OCI-LY7 (cell line): ENCODE measurements around the gene HDAC9. TPM values are rescaled to one million over a fixed set of nuclear protein-coding genes. Genes with fewer than 3 reads are reported as not detected.
A peak's percentile ranks its signal among the peaks of the same experiment; 100 is the strongest.

Experiments used
- BruUV-seq: library from RNA; stranded (reverse); fragments of 400-500 nt; replicated peaks from 2 replicates; lab custom pipeline; 2021; lab: Mats Ljungman, UMichigan
- CTCF ChIA-PET: fragments of 300-600 bp; sonication (Branson Sonifier 250); formaldehyde crosslinking; loops from one replicate; lab custom pipeline; 2022; ENCODE audit warnings: antibody characterized with exemption; ENCODE audit not compliant: unreplicated experiment; lab: Charles Lee
- POLR2A ChIA-PET: fragments of 300-600 bp; sonication (Branson Sonifier 250); formaldehyde crosslinking; loops from one replicate; lab custom pipeline; 2022; ENCODE audit warnings: antibody characterized with exemption; lab: Charles Lee
- DNase-seq: peaks from one replicate; pipeline ENCODE4 v3.0.0-alpha.2; 2015; ENCODE audit warnings: low spot score
- H2AFZ ChIP-seq: fragments of 200-600 bp; sonication (generic), shearing (Covaris generic); 2 replicates; pipeline ENCODE4 v1.6.1; 2014; ENCODE audit warnings: mild to moderate bottlenecking, antibody characterized with exemption, low read length, moderate library complexity
- H3K27ac ChIP-seq: fragments of 200-600 bp; sonication (generic); 2 replicates; pipeline ENCODE4 v1.5.1; 2014; ENCODE audit warnings: mixed run types, low read depth, mild to moderate bottlenecking, moderate library complexity, low read length, inconsistent platforms; ENCODE audit not compliant: poor library complexity, severe bottlenecking
- H3K36me3 ChIP-seq: fragments of 200-600 bp; sonication (generic); 2 replicates; pipeline ENCODE4 v1.6.1; 2014; ENCODE audit warnings: mild to moderate bottlenecking, antibody characterized with exemption, low read length, moderate library complexity, mixed read lengths; ENCODE audit not compliant: insufficient read depth
- H3K4me1 ChIP-seq: fragments of 200-600 bp; sonication (generic); 2 replicates; pipeline ENCODE4 v1.5.1; 2014; ENCODE audit warnings: mild to moderate bottlenecking, low read length; ENCODE audit not compliant: insufficient read depth, poor library complexity, severe bottlenecking
- H3K4me2 ChIP-seq: fragments of 200-600 bp; sonication (generic); 2 replicates; pipeline ENCODE4 v1.6.1; 2014; ENCODE audit warnings: mild to moderate bottlenecking, low read length
- H3K4me3 ChIP-seq: fragments of 200-600 bp; sonication (generic); 2 replicates; pipeline ENCODE4 v1.5.1; 2014; ENCODE audit warnings: mild to moderate bottlenecking, low read depth, low read length; ENCODE audit not compliant: poor library complexity, severe bottlenecking
- H3K79me2 ChIP-seq: fragments of 200-600 bp; sonication (generic); 2 replicates; pipeline ENCODE4 v1.6.1; 2016; ENCODE audit warnings: low read depth, mild to moderate bottlenecking, low read length, moderate library complexity, mixed read lengths; ENCODE audit not compliant: insufficient read depth
- H3K9me2 ChIP-seq: fragments of 200-600 bp; sonication (generic); 2 replicates; pipeline ENCODE4 v1.6.1; 2016; ENCODE audit warnings: mild to moderate bottlenecking, low read length, mixed read lengths; ENCODE audit not compliant: insufficient read depth
- H3K9me3 ChIP-seq: fragments of 200-600 bp; sonication (generic); 2 replicates; pipeline ENCODE4 v1.6.1; 2014; ENCODE audit warnings: mild to moderate bottlenecking, mixed run types, low read length, mixed read lengths
- H4K20me1 ChIP-seq: fragments of 200-600 bp; sonication (generic); 2 replicates; pipeline ENCODE4 v1.6.1; 2014; ENCODE audit warnings: mild to moderate bottlenecking, antibody characterized with exemption, low read length, moderate library complexity, mixed read lengths; ENCODE audit not compliant: insufficient read depth
- EZH2phosphoT487 ChIP-seq: fragments of 200-600 bp; sonication (generic); IDR thresholded peaks from 2 replicates; pipeline ENCODE4 v1.6.1; 2018; ENCODE audit warnings: low read depth, borderline replicate concordance, mild to moderate bottlenecking, mixed run types, antibody characterized with exemption, low read length, moderate library complexity, mixed read lengths
- intact Hi-C: fragments of 100-400 bp; cut with micrococcal nuclease; formaldehyde crosslinking; loops from one replicate; pipeline ENCODE4 v1.10.0; 2022; ENCODE audit not compliant: unreplicated experiment
- total RNA-seq, 2 experiments: library from RNA; depleted of rRNA in 1 of 2; stranded (reverse); fragments of >200 nt in 1 of 2; shearing (Covaris generic) in 1 of 2; gene quantifications; 2 replicates each; pipeline ENCODE4 v1.2.3, GENCODE V29; 2014 to 2022
- TF ChIP-seq, protein P1 (sequence below): fragments of 200-600 bp; sonication (generic); conservative IDR thresholded peaks from 2 replicates; pipeline ENCODE4 v1.5.1; 2014; ENCODE audit warnings: mild to moderate bottlenecking, antibody characterized with exemption, low read length, moderate library complexity, mixed read lengths

Gene HDAC9
- total RNA-seq, 2 experiments from 2014 or later: 58.8 to 91.7 TPM

DNA sequence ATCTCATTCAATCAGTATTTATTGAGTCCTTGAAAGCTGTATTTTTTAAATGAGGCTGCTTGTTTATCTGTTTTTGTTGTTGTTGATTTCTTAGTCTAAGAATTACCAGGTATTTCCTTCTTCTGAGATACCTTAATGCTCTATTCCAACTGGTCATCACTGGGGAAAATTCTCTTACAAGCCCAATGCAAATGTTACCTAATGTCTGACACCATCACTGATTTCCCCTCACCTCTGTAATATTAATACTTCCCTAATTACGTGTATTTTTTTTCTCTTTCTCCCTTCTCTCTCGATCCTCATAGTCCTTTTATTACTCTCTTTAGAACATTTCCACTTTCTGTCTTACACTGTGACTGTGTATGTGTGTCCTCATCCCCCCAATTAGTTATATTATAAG lies 13.9 kb downstream of the HDAC9 start:
- no peaks in the 10 kb centered on the region for H3K9me2 ChIP-seq
- peaks cover 89% of the 10 kb centered on the region for H3K4me1 ChIP-seq
- CTCF ChIA-PET: interaction anchor here (0.8 to 1.6 kb wide), 5 partner anchors 9 to 28 kb away, joined by 3 to 6 read pairs (median 3); partner anchors contain the start of gene HDAC9
- no peak for TF ChIP-seq EZH2phosphoT487
- TF ChIP-seq, protein P1, sequence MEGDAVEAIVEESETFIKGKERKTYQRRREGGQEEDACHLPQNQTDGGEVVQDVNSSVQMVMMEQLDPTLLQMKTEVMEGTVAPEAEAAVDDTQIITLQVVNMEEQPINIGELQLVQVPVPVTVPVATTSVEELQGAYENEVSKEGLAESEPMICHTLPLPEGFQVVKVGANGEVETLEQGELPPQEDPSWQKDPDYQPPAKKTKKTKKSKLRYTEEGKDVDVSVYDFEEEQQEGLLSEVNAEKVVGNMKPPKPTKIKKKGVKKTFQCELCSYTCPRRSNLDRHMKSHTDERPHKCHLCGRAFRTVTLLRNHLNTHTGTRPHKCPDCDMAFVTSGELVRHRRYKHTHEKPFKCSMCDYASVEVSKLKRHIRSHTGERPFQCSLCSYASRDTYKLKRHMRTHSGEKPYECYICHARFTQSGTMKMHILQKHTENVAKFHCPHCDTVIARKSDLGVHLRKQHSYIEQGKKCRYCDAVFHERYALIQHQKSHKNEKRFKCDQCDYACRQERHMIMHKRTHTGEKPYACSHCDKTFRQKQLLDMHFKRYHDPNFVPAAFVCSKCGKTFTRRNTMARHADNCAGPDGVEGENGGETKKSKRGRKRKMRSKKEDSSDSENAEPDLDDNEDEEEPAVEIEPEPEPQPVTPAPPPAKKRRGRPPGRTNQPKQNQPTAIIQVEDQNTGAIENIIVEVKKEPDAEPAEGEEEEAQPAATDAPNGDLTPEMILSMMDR: no peak
- peak overlapping the region; percentile 1; the same call in 1 of the 2 replicates for H2AFZ ChIP-seq
- H4K20me1 ChIP-seq: no peaks in the 10 kb centered on the region
- H3K9me3 ChIP-seq: no peaks in the 10 kb centered on the region
- H3K36me3 ChIP-seq: peaks cover 4% of the 10 kb centered on the region
- H3K4me3 ChIP-seq: peak overlapping the region; percentile 45
- BruUV-seq: no TSS peak
- no peak for DNase-seq
- POLR2A ChIA-PET: interaction anchor here (1.0 to 18.1 kb wide), 9 partner anchors 8 to 62 kb away, joined by 3 to 532 read pairs (median 9); partner anchors contain the start of gene HDAC9
- H3K4me2 ChIP-seq: peak overlapping the region; percentile 66
- peaks cover 98% of the 10 kb centered on the region for H3K79me2 ChIP-seq
- peak overlapping the region; percentile 32 for H3K27ac ChIP-seq
- intact Hi-C loops: no loop called here

DNA sequence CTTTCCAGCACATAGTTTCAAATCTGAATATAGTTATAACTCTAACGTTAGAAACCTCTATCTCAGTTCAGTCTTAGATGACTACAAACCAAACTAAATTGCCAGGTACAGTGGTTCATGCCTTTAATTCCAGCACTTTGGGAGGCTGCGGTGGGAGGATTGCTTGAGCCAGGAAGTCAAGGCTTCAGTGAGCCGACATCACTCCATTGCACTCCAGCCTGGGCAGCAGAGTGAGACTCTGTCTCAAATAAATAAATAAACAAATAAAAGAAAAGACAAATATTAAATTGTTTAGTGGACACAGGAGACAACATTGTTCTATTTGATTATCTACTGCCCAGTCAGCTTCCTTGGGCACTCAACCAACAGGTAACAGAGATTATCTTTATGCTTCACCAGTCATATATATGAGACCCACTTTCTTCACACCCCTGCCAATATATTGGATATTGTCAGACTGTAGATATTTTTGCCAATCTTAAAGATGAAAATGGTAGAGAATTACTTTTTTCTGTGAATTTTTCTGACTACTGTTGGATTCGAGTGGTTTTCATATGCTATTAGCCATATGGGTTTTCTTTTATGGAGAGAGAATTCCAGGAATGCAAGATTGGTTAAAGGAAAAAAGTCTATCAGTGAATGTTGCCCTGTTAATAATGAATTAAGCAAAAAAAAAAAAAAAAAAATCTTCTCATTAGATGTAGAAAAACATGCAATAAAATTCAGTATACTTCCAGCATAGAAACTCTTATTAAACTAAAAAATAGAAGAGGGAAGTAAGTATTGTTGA lies 16.0 kb downstream of the HDAC9 start:
- peaks cover 88% of the 10 kb centered on the region for H3K4me1 ChIP-seq
- peaks cover 98% of the 10 kb centered on the region for H3K79me2 ChIP-seq
- no peak overlapping the region for H2AFZ ChIP-seq
- CTCF ChIA-PET: no interaction called here
- POLR2A ChIA-PET: interaction anchor here (4.0 kb wide), 1 partner anchor 14 kb away, joined by 64 read pairs; the partner anchor contains the start of gene HDAC9
- intact Hi-C loops: no loop called here
- no peaks in the 10 kb centered on the region for H3K9me3 ChIP-seq
- H3K36me3 ChIP-seq: peaks cover 9% of the 10 kb centered on the region
- H3K27ac ChIP-seq: no peak overlapping the region
- no peak for DNase-seq
- TF ChIP-seq EZH2phosphoT487: no peak
- TF ChIP-seq, protein P1: no peak
- BruUV-seq: no TSS peak
- H3K9me2 ChIP-seq: no peaks in the 10 kb centered on the region
- H3K4me3 ChIP-seq: no peak overlapping the region
- no peak overlapping the region for H3K4me2 ChIP-seq
- H4K20me1 ChIP-seq: no peaks in the 10 kb centered on the region

DNA sequence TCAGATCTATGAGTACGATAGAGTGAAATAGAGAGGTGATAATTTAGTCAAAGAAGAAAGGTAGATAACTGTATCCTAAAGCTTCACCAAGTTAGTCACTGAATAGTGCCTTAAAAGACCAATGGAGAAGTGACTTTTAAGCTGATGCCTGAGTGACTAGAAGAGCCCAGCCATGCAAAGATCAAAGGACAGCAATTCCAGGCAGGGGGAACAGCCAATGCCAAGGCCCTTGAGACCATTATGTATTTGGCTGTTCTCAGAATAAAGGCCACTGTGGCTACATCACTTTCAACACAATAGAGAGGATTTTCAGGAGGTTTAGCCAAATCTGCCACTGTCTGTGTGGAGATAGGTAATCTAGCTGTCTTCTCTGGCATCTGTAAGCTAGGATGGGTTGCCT lies 17.8 kb downstream of the HDAC9 start:
- POLR2A ChIA-PET: interaction anchor here (0.5 to 15.1 kb wide), 12 partner anchors 9 to 575 kb away, joined by 3 to 532 read pairs (median 4); partner anchors contain the start of gene HDAC9
- no TSS peak for BruUV-seq
- H4K20me1 ChIP-seq: no peaks in the 10 kb centered on the region
- no peaks in the 10 kb centered on the region for H3K9me2 ChIP-seq
- H3K9me3 ChIP-seq: no peaks in the 10 kb centered on the region
- H3K36me3 ChIP-seq: peaks cover 6% of the 10 kb centered on the region
- peaks cover 98% of the 10 kb centered on the region for H3K79me2 ChIP-seq
- no peak for DNase-seq
- H3K4me3 ChIP-seq: no peak overlapping the region
- intact Hi-C loops: no loop called here
- H3K27ac ChIP-seq: peak overlapping the region; percentile 26
- H3K4me1 ChIP-seq: peaks cover 93% of the 10 kb centered on the region
- no peak overlapping the region for H2AFZ ChIP-seq
- TF ChIP-seq EZH2phosphoT487: no peak
- TF ChIP-seq, protein P1: no peak
- H3K4me2 ChIP-seq: peak overlapping the region; percentile 6; the same call in 1 of the 2 replicates
- CTCF ChIA-PET: interaction anchor here (0.9 to 2.0 kb wide), 3 partner anchors 12 to 17 kb away, joined by 3 to 6 read pairs (median 3); partner anchors contain the start of gene HDAC9
